ENCODE measurements around the gene RNF115.
"Not testable (repeated sequence)": the region's sequence is repeated elsewhere in the genome, so short reads cannot be mapped to it uniquely, and the experiment has no call there.

Gene RNF115

DNA sequence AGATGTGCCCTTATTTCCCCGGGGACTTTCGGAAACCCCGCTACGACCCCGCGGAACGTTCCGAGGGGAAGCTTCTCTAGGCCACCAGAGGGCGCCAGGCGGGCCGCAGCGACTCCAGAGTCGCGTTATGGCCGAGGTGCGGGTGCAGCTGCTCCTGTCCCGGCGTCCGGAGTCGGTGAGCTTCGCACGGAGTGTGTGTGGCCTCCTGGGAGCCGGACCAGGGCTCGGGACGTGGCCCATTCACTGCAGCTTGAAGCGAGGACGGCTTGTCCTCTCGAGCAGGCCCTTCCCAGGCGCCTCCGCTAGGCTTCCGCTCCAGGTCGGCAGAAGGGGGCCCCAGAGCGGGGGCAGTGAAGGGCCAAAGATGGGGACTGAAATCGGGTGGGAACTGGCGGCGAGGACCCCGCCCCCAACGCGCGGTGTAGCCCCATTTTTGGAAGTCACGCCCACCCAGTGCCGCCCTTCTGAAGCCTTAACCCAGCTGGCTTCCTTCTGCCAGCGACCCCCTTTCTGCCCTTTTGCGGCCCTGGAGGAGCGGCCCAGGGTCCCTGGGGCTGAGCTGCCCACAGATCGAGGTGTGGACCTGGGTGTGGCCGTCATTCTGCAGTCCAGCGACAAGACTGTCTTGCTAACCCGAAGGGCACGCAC, 21.7 kb upstream of the RNF115 start, which contains the start of gene NUDT17:
TSS of gene NUDT17 (plus strand) at position 117 of the 648 bp plus-strand sequence. CDS start at position 128, 11 bp downstream.
- TF ChIP-seq CTCF (IDR thresholded peaks at IDR 0.05; ENCODE audit: low read length, missing control alignments), result peak; percentile 89
- DNase-seq (ENCODE audit: low read depth), result peak; percentile 75
- H3K4me3 ChIP-seq (replicated peaks; ENCODE audit: low read depth, low read length), result peak within 1 kb of the TSS; percentile 59

- no peak for DNase-seq (ENCODE audit: low read depth)
- peak overlapping the region; percentile 59 for H3K4me3 ChIP-seq (replicated peaks; ENCODE audit: low read depth, low read length)
- TF ChIP-seq CTCF (IDR thresholded peaks at IDR 0.05; ENCODE audit: low read length, missing control alignments), result no peak
These were observed 21.2 kb upstream of the RNF115 start for GRCh38 chr1:145845144-145845513.

- no peak for DNase-seq (ENCODE audit: low read depth)
- H3K4me3 ChIP-seq (replicated peaks; ENCODE audit: low read depth, low read length), result no peak overlapping the region
- TF ChIP-seq CTCF (IDR thresholded peaks at IDR 0.05; ENCODE audit: low read length, missing control alignments), result no peak
These were observed 19.1 kb upstream of the RNF115 start for GRCh38 chr1:145843031-145843430.

DNA sequence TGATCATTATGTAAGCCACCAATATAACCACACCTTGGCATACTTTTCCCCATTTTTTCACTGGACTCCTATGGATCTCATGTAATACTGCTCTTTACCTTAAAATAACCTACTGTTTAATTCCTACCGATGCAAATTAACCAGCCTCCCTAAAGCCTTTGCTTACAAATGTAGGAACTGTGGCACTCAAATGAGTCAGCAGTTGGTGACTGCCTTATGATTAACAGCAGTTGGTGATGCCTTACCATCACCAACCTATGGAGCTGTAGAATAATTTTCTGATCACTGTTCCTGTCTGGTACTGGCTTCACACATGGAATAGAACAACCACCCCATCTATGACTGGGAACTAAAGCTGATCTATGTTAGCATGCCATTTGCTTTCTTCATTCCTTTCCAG, 13.8 kb upstream of the RNF115 start:
- H3K4me3 ChIP-seq (replicated peaks; ENCODE audit: low read depth, low read length), result no peak overlapping the region
- TF ChIP-seq CTCF (IDR thresholded peaks at IDR 0.05; ENCODE audit: low read length, missing control alignments), result no peak
- DNase-seq (ENCODE audit: low read depth), result no peak

DNA sequence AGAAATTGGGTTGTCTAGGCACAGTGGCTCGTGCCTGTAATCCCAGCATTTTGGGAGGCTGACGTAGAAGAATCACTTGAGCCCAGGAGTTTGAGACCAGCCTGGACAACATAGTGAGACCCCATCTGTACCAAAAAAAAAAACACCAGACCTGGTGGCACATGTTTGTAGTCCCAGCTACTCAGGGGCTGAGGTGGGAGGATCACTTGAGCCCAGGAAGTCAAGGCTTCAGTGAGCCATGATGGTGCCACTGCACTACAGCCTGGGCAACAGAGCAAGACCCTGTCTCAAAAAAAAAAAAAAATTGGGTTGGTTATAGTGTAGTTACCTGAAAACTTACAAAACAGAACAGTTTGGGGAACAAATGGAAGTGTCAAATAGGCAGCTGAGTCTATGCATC, 6.9 kb upstream of the RNF115 start:
- not testable (repeated sequence) for H3K4me3 ChIP-seq (replicated peaks; ENCODE audit: low read depth, low read length)

GRCh38 chr1:145828367-145829026, 4.6 kb upstream of the RNF115 start:
- no peak for DNase-seq (ENCODE audit: low read depth)
- TF ChIP-seq CTCF (IDR thresholded peaks at IDR 0.05; ENCODE audit: low read length, missing control alignments), result no peak
- no peak overlapping the region for H3K4me3 ChIP-seq (replicated peaks; ENCODE audit: low read depth, low read length)

More for the DNA sequence above, 6.9 kb upstream of the RNF115 start:
- DNase-seq (ENCODE audit: low read depth), result not testable (repeated sequence)

DNA sequence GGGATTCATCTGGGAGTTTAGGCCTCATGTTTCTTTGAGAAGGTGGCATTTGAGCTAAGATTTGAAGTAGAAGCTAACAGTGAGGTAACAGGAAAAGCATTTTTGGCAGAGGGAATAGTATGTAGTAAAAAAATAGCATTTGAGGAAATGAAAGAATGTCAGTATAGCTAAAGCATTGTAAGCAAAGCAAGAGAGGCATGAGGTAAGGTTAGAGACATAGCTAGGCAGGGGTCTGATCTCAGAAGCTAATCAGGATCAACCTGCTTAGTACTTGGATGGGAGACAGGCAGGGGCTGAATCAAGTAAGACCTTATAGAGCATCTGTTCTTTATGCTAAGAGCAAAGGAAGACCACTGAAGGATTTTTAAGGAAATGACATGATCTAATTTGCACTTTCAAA, 4.1 kb upstream of the RNF115 start:
- no peak overlapping the region for H3K4me3 ChIP-seq (replicated peaks; ENCODE audit: low read depth, low read length)
- no peak for DNase-seq (ENCODE audit: low read depth)
- no peak for TF ChIP-seq CTCF (IDR thresholded peaks at IDR 0.05; ENCODE audit: low read length, missing control alignments)
